GM13977 (cell line): Measurements from ENCODE around the gene GNPAT.

ENCODE experiments used
- DNase-seq: peaks from one replicate; pipeline ENCODE4 v3.0.0; 2012; ENCODE audit warnings: low spot score
- in situ Hi-C: fragments of 300-500 bp; cut with MboI; formaldehyde crosslinking; loops from one replicate; pipeline ENCODE4 v1.12.0; 2022; ENCODE audit warnings: low sequenced_read_pairs, low pct_unique_long_range_greater_than_20kb, mixed read lengths, inconsistent platforms; ENCODE audit not compliant: unreplicated experiment
- TF ChIP-seq, protein P1 (sequence below): IDR thresholded peaks from 2 replicates; pipeline ENCODE4 v1.5.1; 2012; ENCODE audit warnings: mild to moderate bottlenecking, control low read depth; ENCODE audit not compliant: insufficient read depth; ENCODE audit errors: extremely low read depth, missing control alignments

GNPAT gene

DNA sequence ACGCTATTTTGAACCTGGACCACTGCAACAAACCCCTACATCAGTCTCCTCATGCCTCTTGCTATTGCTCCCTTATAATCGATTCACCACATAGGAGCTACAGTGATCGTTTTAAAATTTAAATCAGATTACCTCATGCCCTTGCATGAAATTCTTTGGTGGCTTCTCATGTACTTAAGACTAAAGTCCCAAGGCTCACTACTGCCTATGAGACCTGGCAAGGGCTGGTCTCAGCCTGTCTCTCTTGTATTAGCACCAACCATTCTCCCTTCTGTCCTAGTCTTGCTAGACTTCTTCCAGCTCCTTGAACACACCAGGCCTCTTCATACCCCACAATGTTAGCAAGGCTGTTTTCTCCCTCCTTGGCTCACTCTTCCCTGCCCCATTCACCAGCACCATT lies 6.5 kb upstream of the GNPAT start:
- in situ Hi-C loops = no loop called here
- TF ChIP-seq, protein P1, sequence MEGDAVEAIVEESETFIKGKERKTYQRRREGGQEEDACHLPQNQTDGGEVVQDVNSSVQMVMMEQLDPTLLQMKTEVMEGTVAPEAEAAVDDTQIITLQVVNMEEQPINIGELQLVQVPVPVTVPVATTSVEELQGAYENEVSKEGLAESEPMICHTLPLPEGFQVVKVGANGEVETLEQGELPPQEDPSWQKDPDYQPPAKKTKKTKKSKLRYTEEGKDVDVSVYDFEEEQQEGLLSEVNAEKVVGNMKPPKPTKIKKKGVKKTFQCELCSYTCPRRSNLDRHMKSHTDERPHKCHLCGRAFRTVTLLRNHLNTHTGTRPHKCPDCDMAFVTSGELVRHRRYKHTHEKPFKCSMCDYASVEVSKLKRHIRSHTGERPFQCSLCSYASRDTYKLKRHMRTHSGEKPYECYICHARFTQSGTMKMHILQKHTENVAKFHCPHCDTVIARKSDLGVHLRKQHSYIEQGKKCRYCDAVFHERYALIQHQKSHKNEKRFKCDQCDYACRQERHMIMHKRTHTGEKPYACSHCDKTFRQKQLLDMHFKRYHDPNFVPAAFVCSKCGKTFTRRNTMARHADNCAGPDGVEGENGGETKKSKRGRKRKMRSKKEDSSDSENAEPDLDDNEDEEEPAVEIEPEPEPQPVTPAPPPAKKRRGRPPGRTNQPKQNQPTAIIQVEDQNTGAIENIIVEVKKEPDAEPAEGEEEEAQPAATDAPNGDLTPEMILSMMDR = no peak
- DNase-seq = no peak

GRCh38 chr1:231235526-231236207 lies 5.3 kb upstream of the GNPAT start:
- no peak for DNase-seq
- TF ChIP-seq, protein P1 = no peak

DNA sequence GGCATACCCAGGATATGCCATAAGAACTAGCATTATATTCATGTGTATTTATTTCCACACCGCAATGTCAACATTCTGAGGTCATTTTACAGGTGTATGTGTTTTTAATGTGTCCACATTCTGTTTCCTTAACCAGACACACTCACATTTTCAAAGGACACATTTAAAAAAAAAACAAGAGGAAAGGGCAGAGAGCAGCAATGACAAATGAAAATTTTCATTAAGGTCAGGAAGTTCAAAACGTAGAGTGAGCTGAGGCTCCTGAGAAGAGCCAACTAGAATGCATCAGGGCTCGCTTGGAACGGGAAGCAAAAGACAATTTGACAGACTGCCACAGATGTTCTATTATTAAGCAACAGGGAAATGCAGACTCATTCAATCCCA lies 4.8 kb upstream of the GNPAT start:
- no peak for DNase-seq
- in situ Hi-C loops = no loop called here
- TF ChIP-seq, protein P1 = no peak

More at GRCh38 chr1:231235526-231236207, 5.3 kb upstream of the GNPAT start:
- in situ Hi-C loops = no loop called here

GRCh38 chr1:231236938-231237337 lies 4.1 kb upstream of the GNPAT start:
- no peak for DNase-seq
- TF ChIP-seq, protein P1 = no peak
- in situ Hi-C loops = no loop called here

GRCh38 chr1:231238298-231238697 lies 2.7 kb upstream of the GNPAT start:
- DNase-seq = no peak
- TF ChIP-seq, protein P1 = no peak
- in situ Hi-C loops = no loop called here

DNA sequence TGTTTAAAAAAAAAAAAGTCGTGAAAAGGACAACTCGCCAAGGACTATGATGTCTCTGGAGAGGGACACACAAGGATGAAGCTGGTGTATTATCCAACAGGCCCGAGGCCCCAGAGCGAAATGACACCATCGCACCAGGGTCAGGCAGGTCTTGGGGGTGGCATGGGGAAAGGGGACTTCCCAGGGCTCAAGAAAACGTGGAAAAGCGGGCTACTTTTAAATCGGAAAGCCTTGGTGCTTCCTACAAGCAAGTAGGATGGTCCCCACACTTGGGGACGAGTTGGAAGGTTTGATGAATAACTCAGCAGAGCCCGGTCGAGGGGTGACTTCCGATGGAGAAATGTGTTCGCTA lies 505 bp upstream of the GNPAT start:
- in situ Hi-C loops = no loop called here
- no peak for DNase-seq
- TF ChIP-seq, protein P1 = no peak

DNA sequence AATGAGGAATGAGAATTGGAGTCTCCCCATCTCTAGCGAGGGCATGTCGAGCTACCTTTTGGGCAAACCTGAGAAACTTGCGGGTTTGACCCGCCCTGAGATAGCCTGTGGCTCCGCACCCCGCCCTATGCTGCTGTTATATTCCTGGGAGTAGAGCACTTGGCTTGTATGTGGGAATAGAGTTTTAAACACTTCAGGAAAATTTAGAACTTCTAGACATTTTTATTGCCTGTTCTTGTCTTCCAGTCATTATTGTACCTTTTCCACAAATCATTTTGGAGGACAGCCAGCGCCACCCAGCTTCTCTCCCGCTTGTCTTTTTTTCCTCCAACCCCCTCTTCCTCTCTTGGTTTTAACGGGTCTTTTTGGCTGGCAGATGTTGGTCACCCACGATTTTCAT lies 738 bp downstream of the GNPAT start:
- TF ChIP-seq, protein P1 = peak; percentile 16
- in situ Hi-C loops = no loop called here
- peak; percentile 46 for DNase-seq
